ENCODE data around the gene DGKI. TPM values are rescaled to one million over a fixed set of nuclear protein-coding genes. Genes with fewer than 3 reads are reported as not detected.

DGKI gene
- total RNA-seq, 2 experiments from 2014 or later: 0.46 TPM; not detected in 1

GRCh38 chr7:137774793-137775201 is 72.0 kb downstream of the DGKI start:
- intact Hi-C loops (cut with micrococcal nuclease; ENCODE audit: unreplicated experiment): no loop called here
- no peaks in the 10 kb centered on the region for H3K4me1 ChIP-seq (ENCODE audit: insufficient read depth, low read length, poor library complexity, severe bottlenecking)
- BruUV-seq (replicated peaks): no TSS peak
- DNase-seq (ENCODE audit: low spot score): no peak
- ChIA-PET CTCF (ENCODE audit: unreplicated experiment) (no interaction called here), POLR2A (interaction anchor here (0.7 kb wide), 1 partner anchor 271 kb away, joined by 6 read pairs; no protein-coding TSS in a partner anchor)
- H3K9me3 ChIP-seq (ENCODE audit: low read length): no peaks in the 10 kb centered on the region
- TF ChIP-seq EZH2phosphoT487 (IDR thresholded peaks at IDR 0.05; ENCODE audit: borderline replicate concordance, low read depth, low read length): no peak
- TF ChIP-seq CTCF (conservative IDR thresholded peaks at IDR 0.05; ENCODE audit: low read length): no peak
- no peak overlapping the region for H3K27ac ChIP-seq (ENCODE audit: low read depth, low read length, poor library complexity, severe bottlenecking)
- no peak overlapping the region for H3K4me2 ChIP-seq (ENCODE audit: low read length)
- H3K36me3 ChIP-seq (ENCODE audit: insufficient read depth, low read length): no peaks in the 10 kb centered on the region
- no peaks in the 10 kb centered on the region for H4K20me1 ChIP-seq (ENCODE audit: insufficient read depth, low read length)
- H3K4me3 ChIP-seq (ENCODE audit: low read depth, low read length, poor library complexity, severe bottlenecking): no peak overlapping the region
- no peaks in the 10 kb centered on the region for H3K79me2 ChIP-seq (ENCODE audit: insufficient read depth, low read depth, low read length)
- no peak overlapping the region for H2AFZ ChIP-seq (ENCODE audit: low read length)
- H3K9me2 ChIP-seq (ENCODE audit: insufficient read depth, low read length): no peaks in the 10 kb centered on the region

- Histone ChIP-seq H3K9me3 (ENCODE audit: low read length) (no peaks in the 10 kb centered on the region), H3K4me3 (ENCODE audit: low read depth, low read length, poor library complexity, severe bottlenecking) (no peak overlapping the region), H3K9me2 (ENCODE audit: insufficient read depth, low read length) (no peaks in the 10 kb centered on the region), H4K20me1 (ENCODE audit: insufficient read depth, low read length) (no peaks in the 10 kb centered on the region), H2AFZ (ENCODE audit: low read length) (no peak overlapping the region), H3K27ac (ENCODE audit: low read depth, low read length, poor library complexity, severe bottlenecking) (no peak overlapping the region), H3K4me1 (ENCODE audit: insufficient read depth, low read length, poor library complexity, severe bottlenecking) (no peaks in the 10 kb centered on the region), H3K36me3 (ENCODE audit: insufficient read depth, low read length) (no peaks in the 10 kb centered on the region), H3K79me2 (ENCODE audit: insufficient read depth, low read depth, low read length) (no peaks in the 10 kb centered on the region), H3K4me2 (ENCODE audit: low read length) (no peak overlapping the region)
- TF ChIP-seq CTCF (conservative IDR thresholded peaks at IDR 0.05; ENCODE audit: low read length) (no peak), EZH2phosphoT487 (IDR thresholded peaks at IDR 0.05; ENCODE audit: borderline replicate concordance, low read depth, low read length) (no peak)
- no peak for DNase-seq (ENCODE audit: low spot score)
- no TSS peak for BruUV-seq (replicated peaks)
- intact Hi-C loops (cut with micrococcal nuclease; ENCODE audit: unreplicated experiment): no loop called here
- ChIA-PET POLR2A (no interaction called here), CTCF (ENCODE audit: unreplicated experiment) (no interaction called here)
Measured at GRCh38 chr7:137772748-137773147, 74.0 kb downstream of the DGKI start.

- BruUV-seq (replicated peaks): no TSS peak
- no peaks in the 10 kb centered on the region for H3K79me2 ChIP-seq (ENCODE audit: insufficient read depth, low read depth, low read length)
- CTCF ChIA-PET (ENCODE audit: unreplicated experiment): no interaction called here
- POLR2A ChIA-PET: no interaction called here
- H2AFZ ChIP-seq (ENCODE audit: low read length): no peak overlapping the region
- H3K9me3 ChIP-seq (ENCODE audit: low read length): no peaks in the 10 kb centered on the region
- H4K20me1 ChIP-seq (ENCODE audit: insufficient read depth, low read length): no peaks in the 10 kb centered on the region
- no peak overlapping the region for H3K4me3 ChIP-seq (ENCODE audit: low read depth, low read length, poor library complexity, severe bottlenecking)
- no peaks in the 10 kb centered on the region for H3K36me3 ChIP-seq (ENCODE audit: insufficient read depth, low read length)
- no peaks in the 10 kb centered on the region for H3K4me1 ChIP-seq (ENCODE audit: insufficient read depth, low read length, poor library complexity, severe bottlenecking)
- TF ChIP-seq EZH2phosphoT487 (IDR thresholded peaks at IDR 0.05; ENCODE audit: borderline replicate concordance, low read depth, low read length): no peak
- TF ChIP-seq CTCF (conservative IDR thresholded peaks at IDR 0.05; ENCODE audit: low read length): no peak
- no peak overlapping the region for H3K4me2 ChIP-seq (ENCODE audit: low read length)
- DNase-seq (ENCODE audit: low spot score): no peak
- H3K27ac ChIP-seq (ENCODE audit: low read depth, low read length, poor library complexity, severe bottlenecking): no peak overlapping the region
- intact Hi-C loops (cut with micrococcal nuclease; ENCODE audit: unreplicated experiment): no loop called here
- H3K9me2 ChIP-seq (ENCODE audit: insufficient read depth, low read length): no peaks in the 10 kb centered on the region
Measured at GRCh38 chr7:137772316-137772715, 74.5 kb downstream of the DGKI start.
